Measurements from ENCODE around the gene GPNMB. TPM values are rescaled to one million over a fixed set of nuclear protein-coding genes. Genes with fewer than 3 reads are reported as not detected.

GPNMB gene
- total and polyA plus RNA-seq, 2 of the 13 experiments (the other 11 are each of a cell fraction or from before 2014, with no cell fraction given): 1.1 to 1.6 TPM

Other genes starting within 250 kb of the GPNMB start
- 41.8 and 52.2 TPM in 2 replicates for gene HYCC1, start 232.6 kb upstream of the GPNMB start, total RNA-seq (2016; rRNA removed; fragmentation: Illumina TruSeq; extraction: Trizol)
- gene HYCC1, start 232.6 kb upstream of the GPNMB start, polyA plus RNA-seq (2011; rRNA removed): 8.1 and 9.5 TPM in 2 replicates
- gene KLHL7, start 141.0 kb upstream of the GPNMB start, total RNA-seq (2016; rRNA removed; fragmentation: Illumina TruSeq; extraction: Trizol): 34.4 and 43.2 TPM in 2 replicates
- gene KLHL7, start 141.0 kb upstream of the GPNMB start, polyA plus RNA-seq (2011; rRNA removed): 12.5 and 16.2 TPM in 2 replicates
- 51.5 and 52.4 TPM in 2 replicates for gene NUP42, start 64.7 kb upstream of the GPNMB start, total RNA-seq (2016; rRNA removed; fragmentation: Illumina TruSeq; extraction: Trizol)
- gene NUP42, start 64.7 kb upstream of the GPNMB start, polyA plus RNA-seq (2011; rRNA removed): 32.0 and 36.0 TPM in 2 replicates
- 141 and 188 TPM in 2 replicates for gene MALSU1, start 52.6 kb downstream of the GPNMB start, total RNA-seq (2016; rRNA removed; fragmentation: Illumina TruSeq; extraction: Trizol)
- gene MALSU1, start 52.6 kb downstream of the GPNMB start, polyA plus RNA-seq (2011; rRNA removed): 51.6 and 72.0 TPM in 2 replicates
- gene IGF2BP3, start 223.7 kb downstream of the GPNMB start, total RNA-seq (2016; rRNA removed; fragmentation: Illumina TruSeq; extraction: Trizol): 37.7 and 51.2 TPM in 2 replicates
- gene IGF2BP3, start 223.7 kb downstream of the GPNMB start, polyA plus RNA-seq (2011; rRNA removed): 33.5 and 39.5 TPM in 2 replicates

Data from HepG2 (cell line).